Nephron (organoid): ENCODE data around the gene KRT72.
A peak's percentile ranks its signal among the peaks of the same experiment; 100 is the strongest.

Experiments used
- H3K27ac Mint-ChIP-seq, 3 experiments: 2 replicates each; pipeline ENCODE4 v1.8.0; 2020; ENCODE audit warnings: mixed read lengths in 3 of 3, mild to moderate bottlenecking in 2 of 3, moderate library complexity in 1 of 3
- H3K27me3 Mint-ChIP-seq: 2 replicates; pipeline ENCODE4 v1.8.0; 2021; ENCODE audit warnings: low read depth, mild to moderate bottlenecking, moderate library complexity, mixed read lengths
- H3K36me3 Mint-ChIP-seq: 2 replicates; pipeline ENCODE4 v1.8.0; 2020; ENCODE audit warnings: low read depth, mixed read lengths
- H3K4me1 Mint-ChIP-seq: 2 replicates; pipeline ENCODE4 v1.8.0; 2020; ENCODE audit warnings: mixed read lengths
- H3K4me3 Mint-ChIP-seq, 3 experiments: 2 replicates each; pipeline ENCODE4 v1.8.0; 2020; ENCODE audit warnings: mild to moderate bottlenecking in 3 of 3, mixed read lengths in 3 of 3, moderate library complexity in 2 of 3
- H3K9me3 Mint-ChIP-seq: 2 replicates; pipeline ENCODE4 v1.8.0; 2020; ENCODE audit warnings: mixed read lengths
- CTCF ChIP-seq, 3 experiments: fragments of 200-600 bp; sonication (generic); IDR thresholded peaks; one replicate each; pipeline ENCODE4 v1.5.0; 2021; ENCODE audit warnings: antibody characterized with exemption in 3 of 3; ENCODE audit not compliant: unreplicated experiment in 3 of 3

KRT72 gene

GRCh38 chr12:52582971-52583456 is 18.2 kb downstream of the KRT72 start:
- Mint-ChIP-seq H3K4me1 (peaks cover 5% of the 10 kb centered on the region), H3K27ac (peak overlapping the region in 1 of 3 experiments; percentile 43), H3K9me3 (no peaks in the 10 kb centered on the region), H3K4me3 (no peak overlapping the region), H3K27me3 (peaks cover 29% of the 10 kb centered on the region), H3K36me3 (no peaks in the 10 kb centered on the region)
- TF ChIP-seq CTCF (IDR thresholded peaks at IDR 0.05; ENCODE audit: unreplicated experiment in 3 of 3), result peak; percentile 61 to 70 (median 65)

GRCh38 chr12:52582486-52582885 is 18.8 kb downstream of the KRT72 start:
- H3K36me3 Mint-ChIP-seq, result no peaks in the 10 kb centered on the region
- peaks cover 25% of the 10 kb centered on the region for H3K27me3 Mint-ChIP-seq
- H3K27ac Mint-ChIP-seq, result no peak overlapping the region
- no peaks in the 10 kb centered on the region for H3K9me3 Mint-ChIP-seq
- no peak for TF ChIP-seq CTCF (IDR thresholded peaks at IDR 0.05; ENCODE audit: unreplicated experiment in 3 of 3)
- H3K4me3 Mint-ChIP-seq, result no peak overlapping the region
- H3K4me1 Mint-ChIP-seq, result peaks cover 5% of the 10 kb centered on the region

GRCh38 chr12:52581481-52581880 is 19.8 kb downstream of the KRT72 start:
- Mint-ChIP-seq H3K27me3 (peaks cover 24% of the 10 kb centered on the region), H3K36me3 (no peaks in the 10 kb centered on the region), H3K27ac (no peak overlapping the region), H3K4me3 (no peak overlapping the region), H3K4me1 (peaks cover 5% of the 10 kb centered on the region), H3K9me3 (no peaks in the 10 kb centered on the region)
- TF ChIP-seq CTCF (IDR thresholded peaks at IDR 0.05; ENCODE audit: unreplicated experiment in 3 of 3), result no peak

GRCh38 chr12:52581066-52581465 is 20.2 kb downstream of the KRT72 start:
- TF ChIP-seq CTCF (IDR thresholded peaks at IDR 0.05; ENCODE audit: unreplicated experiment in 3 of 3), result no peak
- no peaks in the 10 kb centered on the region for H3K9me3 Mint-ChIP-seq
- peaks cover 24% of the 10 kb centered on the region for H3K27me3 Mint-ChIP-seq
- no peak overlapping the region for H3K27ac Mint-ChIP-seq
- H3K36me3 Mint-ChIP-seq, result no peaks in the 10 kb centered on the region
- H3K4me1 Mint-ChIP-seq, result peaks cover 5% of the 10 kb centered on the region
- no peak overlapping the region for H3K4me3 Mint-ChIP-seq

GRCh38 chr12:52580496-52580895 is 20.8 kb downstream of the KRT72 start:
- Mint-ChIP-seq H3K4me1 (peaks cover 5% of the 10 kb centered on the region), H3K9me3 (no peaks in the 10 kb centered on the region), H3K27me3 (peaks cover 26% of the 10 kb centered on the region), H3K36me3 (no peaks in the 10 kb centered on the region), H3K27ac (no peak overlapping the region), H3K4me3 (no peak overlapping the region)
- no peak for TF ChIP-seq CTCF (IDR thresholded peaks at IDR 0.05; ENCODE audit: unreplicated experiment in 3 of 3)
